Measurements from ENCODE around the gene SLC25A33.
A peak's percentile ranks its signal among the peaks of the same experiment; 100 is the strongest.

SLC25A33 gene

DNA sequence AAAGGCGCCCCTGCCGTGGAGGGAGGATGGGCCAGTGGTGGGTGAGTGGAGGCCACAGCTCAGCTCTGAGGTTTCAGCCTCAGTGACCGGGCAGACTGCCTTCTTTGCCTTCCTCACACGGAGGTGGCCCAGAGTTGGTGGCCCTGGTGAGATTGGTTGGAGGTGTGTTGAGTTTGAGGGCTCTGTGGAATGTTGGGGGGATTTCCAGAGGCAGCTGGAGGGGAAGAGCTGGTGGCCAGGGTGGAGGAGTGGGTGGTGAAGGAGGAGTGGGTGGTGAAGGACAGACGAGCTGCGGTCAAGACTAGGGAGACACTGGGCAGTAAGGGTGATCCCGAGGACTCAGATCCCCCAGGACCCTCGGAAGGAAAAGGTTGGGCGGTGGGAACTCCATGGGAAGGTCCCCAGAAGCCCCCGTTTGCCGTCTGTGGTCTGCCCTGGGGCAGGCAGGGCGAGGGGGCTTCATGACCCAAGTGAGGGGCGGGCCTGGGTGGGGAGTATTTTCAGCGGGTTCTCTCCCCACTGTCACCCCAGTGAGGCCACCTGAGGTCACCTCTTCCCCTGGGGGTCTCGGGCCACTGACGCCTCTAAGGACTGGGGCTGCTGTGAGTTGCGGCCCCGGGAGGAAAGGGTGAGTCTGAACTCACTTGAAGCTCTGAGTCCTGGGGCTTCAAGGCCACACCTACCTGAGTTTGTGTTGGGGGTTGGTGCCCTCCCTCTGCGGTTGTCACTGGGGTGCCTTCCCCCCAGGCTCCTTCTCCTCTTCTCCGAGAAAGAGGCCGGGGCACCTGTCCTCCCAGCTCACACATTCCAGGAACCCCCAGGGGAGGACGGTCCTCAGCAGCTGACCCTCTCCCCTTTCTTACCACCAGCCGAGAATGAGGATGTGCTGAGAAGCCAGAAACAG is 89.5 kb downstream of the SLC25A33 start:
- DNase-seq = peak; percentile 68 to 77

- DNase-seq = peak; percentile 80 to 81
These were observed 90.4 kb downstream of the SLC25A33 start for GRCh38 chr1:9629445-9630201.

- DNase-seq = peak; percentile 16 to 22
These were observed 91.3 kb downstream of the SLC25A33 start for GRCh38 chr1:9630331-9631111.

DNA sequence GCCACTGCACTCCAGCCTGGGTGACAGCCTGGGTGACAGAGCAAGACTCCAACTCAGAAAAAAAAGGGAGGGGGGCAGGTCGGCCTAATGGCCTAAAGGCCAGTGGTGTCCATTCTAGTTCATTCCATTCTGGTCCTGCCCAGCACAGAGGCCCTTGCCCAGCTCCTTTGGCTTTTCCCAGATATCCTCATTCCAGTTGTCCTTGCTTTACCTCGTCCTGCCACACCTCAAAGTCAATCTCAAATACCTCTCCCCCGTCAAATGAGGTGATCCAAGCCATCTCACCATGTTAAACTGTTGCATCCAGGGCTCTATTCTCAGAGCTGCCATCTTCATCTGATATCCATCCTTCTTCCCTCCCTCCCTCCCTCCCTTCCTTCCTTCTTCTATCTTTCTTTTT is 92.3 kb downstream of the SLC25A33 start:
- DNase-seq = no peak

DNA sequence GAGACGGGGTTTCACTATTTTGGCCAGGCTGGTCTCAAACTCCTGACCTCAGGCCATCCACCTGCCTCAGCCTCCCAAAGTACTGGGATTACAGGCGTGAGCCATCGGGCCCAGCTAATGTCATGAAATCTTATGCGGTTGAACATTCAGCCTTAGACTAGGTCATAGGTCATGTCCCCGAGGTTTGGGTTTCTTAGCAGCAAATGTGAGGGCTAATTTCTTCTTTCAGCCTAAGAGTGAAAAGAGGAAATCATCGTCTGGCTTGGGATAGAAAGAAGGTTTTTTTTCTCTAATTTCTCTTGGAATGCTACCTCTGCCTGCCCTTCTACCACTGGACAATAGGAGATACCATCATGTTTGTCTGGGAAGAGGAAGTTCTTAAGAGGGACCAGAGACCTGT is 94.2 kb downstream of the SLC25A33 start:
- DNase-seq = no peak

DNA sequence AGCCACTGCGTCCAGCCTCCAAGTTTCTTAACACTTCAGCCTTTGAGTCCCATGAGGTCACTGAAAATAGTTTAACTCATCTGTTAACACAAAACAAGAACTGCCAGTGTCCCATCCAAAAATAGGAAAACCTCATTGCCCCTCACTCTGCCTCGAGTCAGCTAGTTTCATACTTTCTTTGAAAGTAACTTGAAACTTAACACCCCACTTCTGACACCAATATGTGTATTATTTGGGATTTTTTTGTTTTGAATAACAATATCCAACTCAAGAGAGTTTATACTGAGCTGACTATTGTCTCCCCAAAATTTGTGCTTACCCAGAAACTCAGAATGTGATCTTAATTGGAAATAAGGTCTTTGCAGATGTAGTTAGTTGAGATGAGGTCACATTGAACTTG is 95.3 kb downstream of the SLC25A33 start:
- DNase-seq = no peak
